HG03280 (cell line): Measurements from ENCODE around the gene GMEB2.
A peak's percentile ranks its signal among the peaks of the same experiment; 100 is the strongest.
"Not testable (repeated sequence)": the region's sequence is repeated elsewhere in the genome, so short reads cannot be mapped to it uniquely, and the experiment has no call there.

ENCODE experiments used
- ATAC-seq: cut with Tn5 transposase; IDR thresholded peaks from one replicate; pipeline ENCODE4 v1.9.1; 2021; ENCODE audit warnings: mild to moderate bottlenecking, moderate library complexity; ENCODE audit not compliant: unreplicated experiment

GMEB2 gene

GRCh38 chr20:63573647-63574131 lies 53.2 kb downstream of the GMEB2 start:
- ATAC-seq, result peak; percentile 23

GRCh38 chr20:63572788-63573646 lies 53.9 kb downstream of the GMEB2 start:
- ATAC-seq, result no peak

- no peak for ATAC-seq
Observed at GRCh38 chr20:63572071-63572787, 54.7 kb downstream of the GMEB2 start.

- ATAC-seq, result not testable (repeated sequence)
Observed at GRCh38 chr20:63571087-63571478, 55.8 kb downstream of the GMEB2 start.

GRCh38 chr20:63570281-63571086 lies 56.4 kb downstream of the GMEB2 start:
- ATAC-seq, result no peak

- no peak for ATAC-seq
Observed at GRCh38 chr20:63568986-63569949, 57.6 kb downstream of the GMEB2 start.

- no peak for ATAC-seq
Observed at GRCh38 chr20:63568170-63568981, 58.5 kb downstream of the GMEB2 start.

- ATAC-seq, result peak; percentile 59
Observed at GRCh38 chr20:63567386-63568169, 59.3 kb downstream of the GMEB2 start.

- peak; percentile 1 for ATAC-seq
Observed at GRCh38 chr20:63567136-63567385, 59.8 kb downstream of the GMEB2 start.

- ATAC-seq, result no peak
Observed at GRCh38 chr20:63566395-63567135, 60.3 kb downstream of the GMEB2 start.

GRCh38 chr20:63565699-63566335 lies 61.1 kb downstream of the GMEB2 start:
- no peak for ATAC-seq

GRCh38 chr20:63565021-63565698 lies 61.7 kb downstream of the GMEB2 start:
- ATAC-seq, result no peak

GRCh38 chr20:63564036-63564810 lies 62.7 kb downstream of the GMEB2 start:
- no peak for ATAC-seq

- ATAC-seq, result no peak
Observed at GRCh38 chr20:63563225-63563935, 63.5 kb downstream of the GMEB2 start.

GRCh38 chr20:63562461-63563224 lies 64.3 kb downstream of the GMEB2 start:
- no peak for ATAC-seq
